Type B pancreatic cell (in vitro differentiated cells): ENCODE data around the gene MMS19. TPM values are rescaled to one million over a fixed set of nuclear protein-coding genes. Genes with fewer than 3 reads are reported as not detected.
"Not testable (repeated sequence)": the region's sequence is repeated elsewhere in the genome, so short reads cannot be mapped to it uniquely, and the experiment has no call there.

Source experiments
- DNase-seq: peaks from one replicate; pipeline ENCODE4 v3.0.0; 2021; ENCODE audit warnings: mixed read lengths; ENCODE audit not compliant: unreplicated experiment; ENCODE audit errors: extremely low spot score
- H3K27ac Mint-ChIP-seq: 2 replicates; pipeline ENCODE4 v1.8.0; 2021; ENCODE audit warnings: mild to moderate bottlenecking, mixed read lengths
- H3K27me3 Mint-ChIP-seq: 2 replicates; pipeline ENCODE4 v1.8.0; 2021; ENCODE audit warnings: mixed read lengths
- H3K36me3 Mint-ChIP-seq: 2 replicates; pipeline ENCODE4 v1.8.0; 2021; ENCODE audit warnings: mixed read lengths
- H3K4me1 Mint-ChIP-seq: one replicate; pipeline ENCODE4 v1.8.0; 2021; ENCODE audit warnings: mixed read lengths; ENCODE audit not compliant: unreplicated experiment
- H3K4me3 Mint-ChIP-seq: 2 replicates; pipeline ENCODE4 v1.8.0; 2021; ENCODE audit warnings: mild to moderate bottlenecking, mixed read lengths
- H3K9me3 Mint-ChIP-seq: 2 replicates; pipeline ENCODE4 v1.8.0; 2021; ENCODE audit warnings: mixed read lengths
- CTCF ChIP-seq: fragments of 200-600 bp; sonication (generic); conservative IDR thresholded peaks from 2 replicates; pipeline ENCODE4 v1.5.0; 2021; ENCODE audit warnings: antibody characterized with exemption, mild to moderate bottlenecking
- total RNA-seq: library from RNA; stranded (reverse); gene quantifications from 2 replicates; pipeline ENCODE4 v1.2.1, GENCODE V29; 2021; ENCODE audit warnings: low replicate concordance

MMS19 gene
- total RNA-seq, 1 donor from 2014 or later = 85.9 TPM

- H3K4me3 Mint-ChIP-seq = peak overlapping the region; percentile 94
- H3K27me3 Mint-ChIP-seq = no peaks in the 10 kb centered on the region
- TF ChIP-seq CTCF = no peak
- peak overlapping the region; percentile 87 for H3K27ac Mint-ChIP-seq
- H3K9me3 Mint-ChIP-seq = no peaks in the 10 kb centered on the region
- DNase-seq = no peak
- peaks cover 12% of the 10 kb centered on the region for H3K4me1 Mint-ChIP-seq
- peaks cover 6% of the 10 kb centered on the region for H3K36me3 Mint-ChIP-seq
Observed at GRCh38 chr10:97426776-97427570, 71.2 kb downstream of the MMS19 start.

DNA sequence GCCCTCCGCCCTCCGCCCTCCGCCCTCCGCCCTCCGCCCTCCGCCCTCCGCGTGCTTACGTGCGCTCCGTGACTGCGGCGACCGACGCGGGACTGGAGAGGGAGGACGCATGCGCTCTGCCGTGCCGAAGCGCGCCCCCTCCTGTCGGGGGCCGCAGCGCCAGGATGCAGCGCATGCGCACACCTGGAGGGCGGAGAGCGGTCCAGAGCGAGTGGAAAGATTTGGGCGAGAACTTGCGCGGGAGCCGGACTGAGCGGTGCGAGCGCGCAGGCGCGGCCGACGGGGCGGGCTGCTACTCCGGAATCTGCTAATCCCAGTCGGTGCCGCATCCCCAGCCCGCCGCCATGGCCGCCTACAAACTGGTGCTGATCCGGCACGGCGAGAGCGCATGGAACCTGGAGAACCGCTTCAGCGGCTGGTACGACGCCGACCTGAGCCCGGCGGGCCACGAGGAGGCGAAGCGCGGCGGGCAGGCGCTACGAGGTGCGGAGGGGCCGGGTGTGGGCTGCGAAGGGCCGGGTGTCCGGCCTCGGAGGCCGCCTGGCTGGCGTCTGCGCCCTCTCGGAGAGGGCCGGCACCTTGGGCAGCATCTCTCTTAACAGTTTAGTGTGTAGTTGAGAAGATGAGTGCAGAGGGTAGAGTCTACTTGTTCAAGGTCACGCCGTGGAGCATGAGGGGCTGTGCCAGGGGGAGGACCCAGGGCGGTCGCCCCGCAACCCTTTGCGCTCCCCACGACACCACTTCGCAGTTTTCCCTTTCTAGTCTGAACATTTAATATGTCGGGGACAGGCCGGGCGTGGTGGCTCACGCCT lies 72.1 kb downstream of the MMS19 start, which contains the start of gene PGAM1:
PGAM1 (plus strand) TSS at position 228 of the 812 bp plus-strand sequence; CDS start at position 345, 117 bp downstream.
- DNase-seq = peak; percentile 99
- Mint-ChIP-seq H3K9me3 (no peaks in the 10 kb centered on the region), H3K36me3 (peaks cover 5% of the 10 kb centered on the region), H3K27me3 (no peaks in the 10 kb centered on the region), H3K4me3 (peak within 1 kb of the TSS; percentile 94), H3K27ac (peak within 1 kb of the TSS; percentile 91), H3K4me1 (peaks cover 12% of the 10 kb centered on the region)
- TF ChIP-seq CTCF = peak; percentile 68

DNA sequence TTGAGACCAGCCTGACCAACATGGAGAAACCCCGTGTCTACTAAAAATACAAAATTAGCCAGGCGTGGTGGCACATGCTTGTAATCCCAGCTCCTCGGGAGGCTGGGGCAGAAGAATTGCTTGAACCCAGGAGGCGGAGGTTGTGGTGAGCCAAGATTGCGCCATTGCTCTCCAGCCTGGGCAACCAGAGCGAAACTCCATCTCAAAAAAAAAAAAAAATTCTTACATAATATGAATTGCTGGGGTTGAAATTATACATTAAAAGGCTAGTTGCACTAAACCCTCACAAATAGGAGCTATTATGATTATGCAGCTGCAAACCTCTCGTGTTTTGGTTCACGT lies 74.5 kb downstream of the MMS19 start:
- H3K27me3 Mint-ChIP-seq, H3K27ac Mint-ChIP-seq, H3K36me3 Mint-ChIP-seq, DNase-seq, H3K9me3 Mint-ChIP-seq: not testable (repeated sequence)
- Mint-ChIP-seq H3K4me3 (peak overlapping the region; percentile 49), H3K4me1 (peaks cover 19% of the 10 kb centered on the region)

DNA sequence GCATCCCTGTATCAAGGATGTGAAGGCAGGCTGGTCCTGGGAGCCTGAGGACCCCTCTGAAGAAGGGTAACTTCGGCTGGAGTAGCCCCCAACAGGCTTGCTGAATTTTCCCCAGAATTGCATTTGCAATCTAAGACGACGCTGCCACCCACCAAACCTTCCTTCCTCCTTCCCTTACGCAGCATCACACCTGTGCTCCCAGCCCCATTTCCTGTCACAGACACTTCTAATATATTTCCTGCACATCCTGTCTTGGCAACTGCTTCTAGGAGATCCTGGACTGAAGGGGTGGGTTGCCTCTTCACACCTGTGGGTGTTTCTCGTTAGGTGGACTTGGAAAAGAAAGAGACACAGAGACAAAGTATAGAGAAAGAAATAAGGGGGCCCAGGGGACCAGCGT lies 81.7 kb downstream of the MMS19 start:
- TF ChIP-seq CTCF = no peak
- Mint-ChIP-seq H3K4me3 (no peak overlapping the region), H3K36me3 (no peaks in the 10 kb centered on the region), H3K27ac (no peak overlapping the region), H3K4me1 (peaks cover 36% of the 10 kb centered on the region), H3K9me3 (no peaks in the 10 kb centered on the region), H3K27me3 (no peaks in the 10 kb centered on the region)
- no peak for DNase-seq

GRCh38 chr10:97412891-97413304 lies 85.3 kb downstream of the MMS19 start:
- no peaks in the 10 kb centered on the region for H3K36me3 Mint-ChIP-seq
- no peaks in the 10 kb centered on the region for H3K9me3 Mint-ChIP-seq
- peaks cover 26% of the 10 kb centered on the region for H3K4me1 Mint-ChIP-seq
- H3K27me3 Mint-ChIP-seq = no peaks in the 10 kb centered on the region
- no peak for DNase-seq
- H3K27ac Mint-ChIP-seq = peak overlapping the region; percentile 64
- TF ChIP-seq CTCF = no peak
- peak overlapping the region; percentile 13 for H3K4me3 Mint-ChIP-seq

- Mint-ChIP-seq H3K27me3 (no peaks in the 10 kb centered on the region), H3K27ac (peak overlapping the region; percentile 74), H3K4me3 (no peak overlapping the region), H3K36me3 (no peaks in the 10 kb centered on the region), H3K4me1 (peaks cover 23% of the 10 kb centered on the region), H3K9me3 (no peaks in the 10 kb centered on the region)
- no peak for TF ChIP-seq CTCF
- no peak for DNase-seq
Observed at GRCh38 chr10:97411406-97411805, 86.8 kb downstream of the MMS19 start.
